T-helper 1 cell (primary cell): ENCODE results near the gene SLCO1B3.
"Not testable (repeated sequence)": the region's sequence is repeated elsewhere in the genome, so short reads cannot be mapped to it uniquely, and the experiment has no call there.

Experiments used
- DNase-seq, 5 donors: peaks; one replicate each; pipeline ENCODE4 v3.0.0-alpha.2; 2012 to 2020
- total RNA-seq, 4 donors: gene quantifications; one replicate each; lab custom pipeline; 2026; lab: John Stamatoyannopoulos, UW

The SLCO1B3 gene
- total RNA-seq = 0 reads per million in 4 donors

- DNase-seq = no peak
Measured at GRCh38 chr12:20810487-20810886, at the start of gene SLCO1B3. TSS of gene SLCO1B3 (plus strand) at chr12:20810705. CDS start at chr12:20815739, 5,034 bp downstream.

GRCh38 chr12:20777420-20777819, 33.1 kb upstream of the SLCO1B3 start:
- no peak for DNase-seq

GRCh38 chr12:20778969-20779368, 31.5 kb upstream of the SLCO1B3 start:
- no peak for DNase-seq

- not testable (repeated sequence) for DNase-seq
Measured at GRCh38 chr12:20779971-20780370, 30.5 kb upstream of the SLCO1B3 start.

GRCh38 chr12:20783796-20784357, 26.6 kb upstream of the SLCO1B3 start:
- not testable (repeated sequence) for DNase-seq

GRCh38 chr12:20792971-20793370, 17.5 kb upstream of the SLCO1B3 start:
- no peak for DNase-seq

- DNase-seq = no peak
Measured at GRCh38 chr12:20798554-20798953, 12.0 kb upstream of the SLCO1B3 start.

- DNase-seq = no peak
Measured at GRCh38 chr12:20800160-20800559, 10.3 kb upstream of the SLCO1B3 start.

GRCh38 chr12:20801035-20801434, 9.5 kb upstream of the SLCO1B3 start:
- no peak for DNase-seq

GRCh38 chr12:20805921-20806320, 4.6 kb upstream of the SLCO1B3 start:
- no peak for DNase-seq

GRCh38 chr12:20807192-20808080, 3.1 kb upstream of the SLCO1B3 start:
- DNase-seq = no peak

GRCh38 chr12:20808521-20808920, 2.0 kb upstream of the SLCO1B3 start:
- DNase-seq = no peak

GRCh38 chr12:20815574-20815973, 5.1 kb downstream of the SLCO1B3 start:
- no peak for DNase-seq

- DNase-seq = no peak
Measured at GRCh38 chr12:20822415-20822814, 11.9 kb downstream of the SLCO1B3 start.

GRCh38 chr12:20822925-20823324, 12.4 kb downstream of the SLCO1B3 start:
- no peak for DNase-seq

- DNase-seq = no peak
Measured at GRCh38 chr12:20829919-20830318, 19.4 kb downstream of the SLCO1B3 start.

GRCh38 chr12:20830456-20830855, 20.0 kb downstream of the SLCO1B3 start:
- no peak for DNase-seq

GRCh38 chr12:20832911-20833310, 22.4 kb downstream of the SLCO1B3 start:
- no peak for DNase-seq

GRCh38 chr12:20852649-20853048, 42.1 kb downstream of the SLCO1B3 start:
- DNase-seq = no peak

GRCh38 chr12:20863056-20863455, 52.6 kb downstream of the SLCO1B3 start:
- no peak for DNase-seq

GRCh38 chr12:20865873-20866272, 55.4 kb downstream of the SLCO1B3 start:
- DNase-seq = no peak

- DNase-seq = no peak
Measured at GRCh38 chr12:20868277-20868676, 57.8 kb downstream of the SLCO1B3 start.

- no peak for DNase-seq
Measured at GRCh38 chr12:20883288-20883687, 72.8 kb downstream of the SLCO1B3 start.

GRCh38 chr12:20885116-20885515, 74.6 kb downstream of the SLCO1B3 start:
- DNase-seq = no peak
